Measurements from ENCODE around the gene RAD23B. TPM values are rescaled to one million over a fixed set of nuclear protein-coding genes. Genes with fewer than 3 reads are reported as not detected.

RAD23B gene
- total RNA-seq, 1 donor from 2014 or later = 75.0 TPM

GRCh38 chr9:107337676-107338590, 54.9 kb downstream of the RAD23B start:
- DNase-seq = no peak

- DNase-seq = no peak
Measured at GRCh38 chr9:107338911-107339659, 56.0 kb downstream of the RAD23B start.

GRCh38 chr9:107340920-107341632, 58.0 kb downstream of the RAD23B start:
- DNase-seq = peak; percentile 78

- DNase-seq = no peak
Measured at GRCh38 chr9:107342476-107343161, 59.5 kb downstream of the RAD23B start.

- peak; percentile 34 for DNase-seq
Measured at GRCh38 chr9:107345327-107345726, 62.2 kb downstream of the RAD23B start.

GRCh38 chr9:107348836-107349235, 65.8 kb downstream of the RAD23B start:
- no peak for DNase-seq

- DNase-seq = no peak
Measured at GRCh38 chr9:107350443-107350842, 67.4 kb downstream of the RAD23B start.

GRCh38 chr9:107351382-107352045, 68.4 kb downstream of the RAD23B start:
- peak; percentile 17 for DNase-seq

GRCh38 chr9:107355394-107355793, 72.3 kb downstream of the RAD23B start:
- no peak for DNase-seq

GRCh38 chr9:107358986-107359385, 75.9 kb downstream of the RAD23B start:
- no peak for DNase-seq

- DNase-seq = no peak
Measured at GRCh38 chr9:107360098-107360497, 77.0 kb downstream of the RAD23B start.

- no peak for DNase-seq
Measured at GRCh38 chr9:107361816-107362215, 78.7 kb downstream of the RAD23B start.

GRCh38 chr9:107363516-107364152, 80.6 kb downstream of the RAD23B start:
- DNase-seq = no peak

- DNase-seq = peak; percentile 13
Measured at GRCh38 chr9:107367727-107368502, 84.8 kb downstream of the RAD23B start.

GRCh38 chr9:107368696-107369095, 85.6 kb downstream of the RAD23B start:
- DNase-seq = no peak

GRCh38 chr9:107373809-107374208, 90.7 kb downstream of the RAD23B start:
- DNase-seq = no peak

- no peak for DNase-seq
Measured at GRCh38 chr9:107375001-107375400, 91.9 kb downstream of the RAD23B start.

GRCh38 chr9:107375651-107376369, 92.7 kb downstream of the RAD23B start:
- no peak for DNase-seq

- DNase-seq = no peak
Measured at GRCh38 chr9:107378006-107378405, 94.9 kb downstream of the RAD23B start.
